Measurements from ENCODE around the gene WBP2.

The WBP2 gene

DNA sequence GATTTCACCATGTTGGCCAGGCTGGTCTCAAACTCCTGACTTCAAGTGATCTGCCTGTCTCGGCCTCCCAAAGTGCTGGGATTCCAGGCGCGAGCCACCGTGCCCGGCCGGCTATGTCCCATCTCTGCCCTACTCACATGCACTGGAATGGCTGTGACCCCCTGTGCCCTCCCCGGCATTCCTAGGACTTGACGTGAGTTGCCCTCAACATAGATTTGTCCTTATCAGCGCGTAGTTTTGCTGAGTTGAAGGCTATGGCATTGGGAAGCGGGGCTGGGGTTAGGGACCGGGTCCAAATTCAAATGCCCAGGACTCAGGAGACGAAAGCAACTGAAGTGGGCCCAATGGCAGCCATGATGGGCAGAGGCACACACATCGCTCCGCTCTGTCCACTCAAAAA, 16.7 kb downstream of the WBP2 start:
- TF ChIP-seq FOXP2 (optimal IDR thresholded peaks at IDR 0.05; ENCODE audit: borderline replicate concordance, extremely low read depth, extremely low read length, insufficient read depth), result no peak
- TF ChIP-seq, protein P1, sequence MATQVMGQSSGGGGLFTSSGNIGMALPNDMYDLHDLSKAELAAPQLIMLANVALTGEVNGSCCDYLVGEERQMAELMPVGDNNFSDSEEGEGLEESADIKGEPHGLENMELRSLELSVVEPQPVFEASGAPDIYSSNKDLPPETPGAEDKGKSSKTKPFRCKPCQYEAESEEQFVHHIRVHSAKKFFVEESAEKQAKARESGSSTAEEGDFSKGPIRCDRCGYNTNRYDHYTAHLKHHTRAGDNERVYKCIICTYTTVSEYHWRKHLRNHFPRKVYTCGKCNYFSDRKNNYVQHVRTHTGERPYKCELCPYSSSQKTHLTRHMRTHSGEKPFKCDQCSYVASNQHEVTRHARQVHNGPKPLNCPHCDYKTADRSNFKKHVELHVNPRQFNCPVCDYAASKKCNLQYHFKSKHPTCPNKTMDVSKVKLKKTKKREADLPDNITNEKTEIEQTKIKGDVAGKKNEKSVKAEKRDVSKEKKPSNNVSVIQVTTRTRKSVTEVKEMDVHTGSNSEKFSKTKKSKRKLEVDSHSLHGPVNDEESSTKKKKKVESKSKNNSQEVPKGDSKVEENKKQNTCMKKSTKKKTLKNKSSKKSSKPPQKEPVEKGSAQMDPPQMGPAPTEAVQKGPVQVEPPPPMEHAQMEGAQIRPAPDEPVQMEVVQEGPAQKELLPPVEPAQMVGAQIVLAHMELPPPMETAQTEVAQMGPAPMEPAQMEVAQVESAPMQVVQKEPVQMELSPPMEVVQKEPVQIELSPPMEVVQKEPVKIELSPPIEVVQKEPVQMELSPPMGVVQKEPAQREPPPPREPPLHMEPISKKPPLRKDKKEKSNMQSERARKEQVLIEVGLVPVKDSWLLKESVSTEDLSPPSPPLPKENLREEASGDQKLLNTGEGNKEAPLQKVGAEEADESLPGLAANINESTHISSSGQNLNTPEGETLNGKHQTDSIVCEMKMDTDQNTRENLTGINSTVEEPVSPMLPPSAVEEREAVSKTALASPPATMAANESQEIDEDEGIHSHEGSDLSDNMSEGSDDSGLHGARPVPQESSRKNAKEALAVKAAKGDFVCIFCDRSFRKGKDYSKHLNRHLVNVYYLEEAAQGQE (IDR thresholded peaks at IDR 0.05; ENCODE audit: insufficient read depth in 1 of 2, low read depth in 2 of 2, low read length in 2 of 2), result no peak

DNA sequence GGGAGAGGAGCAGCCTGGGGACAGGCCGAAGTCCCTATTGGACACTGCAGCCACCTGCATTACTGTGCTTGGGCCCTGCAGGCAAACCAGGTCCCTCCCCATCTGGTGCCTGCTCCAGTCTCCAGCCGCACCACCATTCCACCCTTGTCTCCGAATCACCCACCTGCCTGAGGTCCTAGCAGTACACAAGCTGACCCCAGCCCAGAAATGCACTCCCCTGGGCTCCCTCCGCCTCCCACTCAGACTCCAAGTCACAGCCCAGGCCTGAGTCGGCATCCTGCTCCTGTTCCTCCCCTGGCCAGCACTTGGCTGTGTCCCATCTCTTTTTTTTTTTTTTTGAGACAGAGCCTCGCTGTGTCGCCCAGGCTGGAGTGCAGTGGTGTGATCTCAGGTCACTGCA, 17.2 kb downstream of the WBP2 start:
- TF ChIP-seq SIN3A (IDR thresholded peaks at IDR 0.05; ENCODE audit: borderline replicate concordance, insufficient read depth, low read length) (no peak), TAF1 (IDR thresholded peaks at IDR 0.05; ENCODE audit: borderline replicate concordance, insufficient read depth, low read length) (no peak), FOXP2 (optimal IDR thresholded peaks at IDR 0.05; ENCODE audit: borderline replicate concordance, extremely low read depth, extremely low read length, insufficient read depth) (no peak), POLR2AphosphoS5 (IDR thresholded peaks at IDR 0.05; ENCODE audit: low read depth, low read length) (no peak)
- TF ChIP-seq, protein P1 (IDR thresholded peaks at IDR 0.05; ENCODE audit: insufficient read depth in 1 of 2, low read depth in 2 of 2, low read length in 2 of 2), result no peak

DNA sequence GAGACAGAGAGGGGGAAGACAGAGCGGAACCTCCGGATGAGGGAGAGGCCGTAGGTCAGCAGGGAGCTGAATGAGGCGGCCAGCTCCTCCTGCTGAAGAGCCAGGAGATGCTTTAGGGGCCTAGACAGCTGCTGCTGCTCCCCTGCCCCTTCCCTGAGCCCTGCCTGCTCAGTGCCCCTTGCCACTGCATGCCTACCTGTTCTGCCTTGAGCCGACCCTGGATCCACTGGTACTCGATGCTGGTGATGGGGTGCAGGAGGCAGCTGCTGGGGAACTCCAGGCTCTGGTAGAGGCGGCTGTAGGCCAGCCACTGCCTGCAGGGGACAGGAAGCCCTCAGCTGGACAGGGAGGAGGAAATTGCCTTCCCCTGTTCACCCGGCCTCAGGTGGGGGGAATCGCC, 18.5 kb downstream of the WBP2 start:
- TF ChIP-seq TAF1 (IDR thresholded peaks at IDR 0.05; ENCODE audit: borderline replicate concordance, insufficient read depth, low read length), result no peak
- no peak for TF ChIP-seq POLR2AphosphoS5 (IDR thresholded peaks at IDR 0.05; ENCODE audit: low read depth, low read length)
- no peak for TF ChIP-seq FOXP2 (optimal IDR thresholded peaks at IDR 0.05; ENCODE audit: borderline replicate concordance, extremely low read depth, extremely low read length, insufficient read depth)
- TF ChIP-seq SIN3A (IDR thresholded peaks at IDR 0.05; ENCODE audit: borderline replicate concordance, insufficient read depth, low read length), result no peak
- TF ChIP-seq, protein P1 (IDR thresholded peaks at IDR 0.05; ENCODE audit: insufficient read depth in 1 of 2, low read depth in 2 of 2, low read length in 2 of 2), result no peak

DNA sequence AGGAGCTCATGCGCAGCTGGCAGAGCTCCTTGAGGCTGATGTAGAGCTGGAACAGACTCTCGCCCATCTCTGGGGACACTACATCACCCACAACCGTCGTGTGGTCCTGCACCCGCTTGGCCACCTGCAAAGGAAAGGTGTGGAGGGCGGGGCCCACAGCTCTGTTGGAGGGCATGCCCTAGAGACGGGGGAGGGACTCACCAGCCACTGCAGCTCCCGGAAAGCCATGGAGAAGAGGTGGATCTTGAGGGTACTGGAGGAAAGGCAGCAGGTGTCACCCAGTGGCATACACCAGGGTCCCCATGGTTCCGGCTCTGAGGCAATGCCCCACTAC, 19.5 kb downstream of the WBP2 start:
- TF ChIP-seq POLR2AphosphoS5 (IDR thresholded peaks at IDR 0.05; ENCODE audit: low read depth, low read length) (no peak), TAF1 (IDR thresholded peaks at IDR 0.05; ENCODE audit: borderline replicate concordance, insufficient read depth, low read length) (no peak), FOXP2 (optimal IDR thresholded peaks at IDR 0.05; ENCODE audit: borderline replicate concordance, extremely low read depth, extremely low read length, insufficient read depth) (no peak), SIN3A (IDR thresholded peaks at IDR 0.05; ENCODE audit: borderline replicate concordance, insufficient read depth, low read length) (no peak)
- TF ChIP-seq, protein P1 (IDR thresholded peaks at IDR 0.05; ENCODE audit: insufficient read depth in 1 of 2, low read depth in 2 of 2, low read length in 2 of 2), result no peak

DNA sequence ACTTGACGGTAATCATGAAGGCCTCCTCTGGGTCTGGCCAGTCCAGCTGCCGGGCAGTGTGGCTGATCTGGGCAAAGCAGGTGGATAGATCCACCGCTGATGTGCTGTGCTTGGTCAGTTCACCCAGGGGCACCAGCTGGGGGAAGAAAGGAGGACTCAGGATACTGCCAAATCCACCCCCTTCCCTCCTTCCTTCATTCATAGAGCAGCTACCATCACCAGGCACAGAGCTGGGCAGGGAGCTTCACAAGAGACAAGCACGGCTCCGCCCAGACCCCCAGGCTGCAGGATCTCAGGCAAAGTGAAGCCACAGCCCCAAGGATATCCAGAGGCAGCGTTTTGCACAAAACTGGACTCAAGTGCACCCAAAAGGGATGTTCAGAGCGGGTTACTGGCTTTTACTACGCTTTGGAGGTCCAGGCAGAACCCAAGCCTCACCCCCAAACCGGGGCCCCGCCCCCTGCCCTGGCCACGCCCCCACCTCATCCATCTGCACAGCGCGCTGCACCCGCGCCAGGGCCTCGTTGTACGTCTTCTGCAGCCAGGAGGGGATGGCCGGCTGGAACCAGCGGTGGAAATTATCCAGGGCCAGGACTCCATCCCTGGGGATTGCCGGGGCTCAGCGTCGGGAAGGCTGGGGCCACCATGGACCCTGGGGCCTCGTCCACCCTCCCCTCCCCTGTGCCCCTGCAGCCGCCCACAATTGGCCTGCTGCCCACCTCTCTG, 20.0 kb downstream of the WBP2 start:
- no peak for TF ChIP-seq POLR2AphosphoS5 (IDR thresholded peaks at IDR 0.05; ENCODE audit: low read depth, low read length)
- TF ChIP-seq SIN3A (IDR thresholded peaks at IDR 0.05; ENCODE audit: borderline replicate concordance, insufficient read depth, low read length), result no peak
- no peak for TF ChIP-seq FOXP2 (optimal IDR thresholded peaks at IDR 0.05; ENCODE audit: borderline replicate concordance, extremely low read depth, extremely low read length, insufficient read depth)
- TF ChIP-seq TAF1 (IDR thresholded peaks at IDR 0.05; ENCODE audit: borderline replicate concordance, insufficient read depth, low read length), result no peak
- TF ChIP-seq, protein P1 (IDR thresholded peaks at IDR 0.05; ENCODE audit: insufficient read depth in 1 of 2, low read depth in 2 of 2, low read length in 2 of 2), result no peak
